Measurements from ENCODE around the gene EYS.

EYS gene

DNA sequence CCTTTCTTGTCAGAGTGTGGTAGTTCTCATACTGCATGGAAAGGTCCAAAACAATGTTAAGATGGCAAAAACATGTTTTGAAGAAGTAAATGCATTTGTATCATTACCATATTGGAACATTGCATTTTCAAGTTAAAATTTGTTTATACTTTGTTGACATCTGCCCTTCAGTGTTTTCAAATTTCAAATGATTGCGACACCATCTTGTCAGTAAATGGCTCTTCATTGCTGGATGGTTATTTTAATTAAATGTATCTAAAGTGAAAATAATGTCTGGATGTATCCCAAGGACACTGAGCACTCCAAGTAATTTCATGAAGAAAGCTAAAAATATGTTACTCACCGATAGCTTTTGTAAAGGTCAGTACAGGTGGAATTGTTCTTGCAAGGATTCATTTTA is 761.6 kb downstream of the EYS start:
- no peak for TF ChIP-seq CTCF (IDR thresholded peaks at IDR 0.05; ENCODE audit: low read depth, low read length)

GRCh38 chr6:64932486-64932885 is 774.5 kb downstream of the EYS start:
- TF ChIP-seq CTCF (IDR thresholded peaks at IDR 0.05; ENCODE audit: low read depth, low read length), result no peak
- H3K4me3 ChIP-seq (ENCODE audit: low read depth, low read length), result no peak overlapping the region

More for the DNA sequence above, 761.6 kb downstream of the EYS start:
- no peak overlapping the region for H3K4me3 ChIP-seq (ENCODE audit: low read depth, low read length)

- TF ChIP-seq CTCF (IDR thresholded peaks at IDR 0.05; ENCODE audit: low read depth, low read length), result no peak
- no peak overlapping the region for H3K4me3 ChIP-seq (ENCODE audit: low read depth, low read length)
Measured at GRCh38 chr6:64930681-64931080, 776.3 kb downstream of the EYS start.

- TF ChIP-seq CTCF (IDR thresholded peaks at IDR 0.05; ENCODE audit: low read depth, low read length), result no peak
- H3K4me3 ChIP-seq (ENCODE audit: low read depth, low read length), result no peak overlapping the region
Measured at GRCh38 chr6:64926051-64926450, 781.0 kb downstream of the EYS start.

GRCh38 chr6:64920257-64920656 is 786.8 kb downstream of the EYS start:
- TF ChIP-seq CTCF (IDR thresholded peaks at IDR 0.05; ENCODE audit: low read depth, low read length), result no peak
- no peak overlapping the region for H3K4me3 ChIP-seq (ENCODE audit: low read depth, low read length)

- H3K4me3 ChIP-seq (ENCODE audit: low read depth, low read length), result no peak overlapping the region
- TF ChIP-seq CTCF (IDR thresholded peaks at IDR 0.05; ENCODE audit: low read depth, low read length), result no peak
Measured at GRCh38 chr6:64914124-64914523, 792.9 kb downstream of the EYS start.

DNA sequence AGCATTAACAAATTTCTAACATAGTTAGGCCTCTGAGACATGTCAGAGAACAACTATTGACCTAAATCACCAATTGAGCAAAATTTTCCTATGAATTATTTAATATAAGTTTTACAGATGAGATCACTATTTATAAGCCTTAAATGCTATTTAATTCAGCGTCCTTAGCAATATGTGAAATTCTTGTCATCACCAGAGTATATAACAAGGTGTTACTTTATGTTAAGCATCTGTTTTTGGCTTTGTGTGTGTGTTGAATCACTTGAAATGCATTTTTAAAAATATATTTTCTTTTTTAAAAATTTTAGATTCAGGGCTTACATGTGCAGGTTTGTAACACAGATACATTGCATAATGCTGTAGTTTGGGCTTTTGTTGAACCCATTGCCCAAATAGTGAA is 794.1 kb downstream of the EYS start:
- no peak for TF ChIP-seq CTCF (IDR thresholded peaks at IDR 0.05; ENCODE audit: low read depth, low read length)
- H3K4me3 ChIP-seq (ENCODE audit: low read depth, low read length), result no peak overlapping the region
